Measurements from ENCODE around the gene HDGFL2.

Gene HDGFL2

DNA sequence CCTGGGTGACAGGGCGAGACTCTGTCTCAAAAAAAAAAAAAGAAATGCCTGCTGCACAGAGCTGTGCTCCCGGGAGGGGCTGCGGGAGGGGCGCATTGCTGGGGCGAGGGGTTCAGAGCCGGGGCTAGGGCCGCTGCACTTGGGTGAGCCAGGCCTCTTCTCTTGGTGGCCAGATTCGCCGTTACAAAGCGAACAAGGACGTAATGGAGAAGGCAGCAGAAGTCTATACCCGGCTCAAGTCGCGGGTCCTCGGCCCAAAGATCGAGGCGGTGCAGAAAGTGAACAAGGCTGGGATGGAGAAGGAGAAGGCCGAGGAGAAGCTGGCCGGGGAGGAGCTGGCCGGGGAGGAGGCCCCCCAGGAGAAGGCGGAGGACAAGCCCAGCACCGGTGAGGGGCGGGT is 27.2 kb downstream of the HDGFL2 start:
- Histone ChIP-seq H3K4me1 (ENCODE audit: control insufficient read depth in 1 of 2, insufficient read depth in 2 of 2, low read length in 2 of 2) (no peaks in the 10 kb centered on the region), H3K36me3 (ENCODE audit: control insufficient read depth in 1 of 2, insufficient read depth in 2 of 2, low read length in 2 of 2) (peaks cover 9 to 51% of the 10 kb centered on the region in 2 donors), H3K4me3 (ENCODE audit: low read depth in 1 of 2, low read length in 2 of 2) (no peak overlapping the region), H3K27ac (ENCODE audit: low read depth, low read length) (no peak overlapping the region), H3K27me3 (ENCODE audit: control insufficient read depth in 1 of 2, insufficient read depth in 2 of 2, low read length in 2 of 2) (no peaks in the 10 kb centered on the region), H3K9ac (ENCODE audit: low read depth in 1 of 2, low read length in 2 of 2) (no peak overlapping the region), H3K9me3 (ENCODE audit: control insufficient read depth in 1 of 2, low read length in 2 of 2) (no peaks in the 10 kb centered on the region)

DNA sequence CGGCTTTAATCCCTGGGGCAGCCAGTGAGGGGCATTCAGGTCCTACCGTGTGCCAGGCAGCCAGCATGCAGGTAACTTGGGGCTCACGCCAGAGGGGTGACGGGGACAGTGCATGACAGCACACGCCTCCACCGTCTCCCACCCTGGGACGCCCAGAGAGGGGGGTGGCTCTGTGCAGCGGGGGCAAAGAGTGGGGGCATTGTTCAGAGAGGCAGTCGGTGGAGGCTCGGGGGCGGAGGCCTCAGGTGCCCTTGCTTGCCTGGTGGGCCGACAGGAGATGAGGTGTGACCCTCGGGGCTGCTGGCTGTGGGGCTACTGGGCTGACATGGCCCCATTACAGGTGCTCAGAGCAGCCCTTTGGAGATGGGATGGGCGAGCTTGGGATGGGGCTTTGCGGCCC is 27.8 kb downstream of the HDGFL2 start:
- no peak overlapping the region for H3K27ac ChIP-seq (ENCODE audit: low read depth, low read length)
- H3K27me3 ChIP-seq (ENCODE audit: control insufficient read depth in 1 of 2, insufficient read depth in 2 of 2, low read length in 2 of 2): no peaks in the 10 kb centered on the region
- no peak overlapping the region for H3K9ac ChIP-seq (ENCODE audit: low read depth in 1 of 2, low read length in 2 of 2)
- H3K4me3 ChIP-seq (ENCODE audit: low read depth in 1 of 2, low read length in 2 of 2): no peak overlapping the region
- H3K36me3 ChIP-seq (ENCODE audit: control insufficient read depth in 1 of 2, insufficient read depth in 2 of 2, low read length in 2 of 2): peaks cover 9 to 49% of the 10 kb centered on the region in 2 donors
- no peaks in the 10 kb centered on the region for H3K4me1 ChIP-seq (ENCODE audit: control insufficient read depth in 1 of 2, insufficient read depth in 2 of 2, low read length in 2 of 2)
- H3K9me3 ChIP-seq (ENCODE audit: control insufficient read depth in 1 of 2, low read length in 2 of 2): no peaks in the 10 kb centered on the region

DNA sequence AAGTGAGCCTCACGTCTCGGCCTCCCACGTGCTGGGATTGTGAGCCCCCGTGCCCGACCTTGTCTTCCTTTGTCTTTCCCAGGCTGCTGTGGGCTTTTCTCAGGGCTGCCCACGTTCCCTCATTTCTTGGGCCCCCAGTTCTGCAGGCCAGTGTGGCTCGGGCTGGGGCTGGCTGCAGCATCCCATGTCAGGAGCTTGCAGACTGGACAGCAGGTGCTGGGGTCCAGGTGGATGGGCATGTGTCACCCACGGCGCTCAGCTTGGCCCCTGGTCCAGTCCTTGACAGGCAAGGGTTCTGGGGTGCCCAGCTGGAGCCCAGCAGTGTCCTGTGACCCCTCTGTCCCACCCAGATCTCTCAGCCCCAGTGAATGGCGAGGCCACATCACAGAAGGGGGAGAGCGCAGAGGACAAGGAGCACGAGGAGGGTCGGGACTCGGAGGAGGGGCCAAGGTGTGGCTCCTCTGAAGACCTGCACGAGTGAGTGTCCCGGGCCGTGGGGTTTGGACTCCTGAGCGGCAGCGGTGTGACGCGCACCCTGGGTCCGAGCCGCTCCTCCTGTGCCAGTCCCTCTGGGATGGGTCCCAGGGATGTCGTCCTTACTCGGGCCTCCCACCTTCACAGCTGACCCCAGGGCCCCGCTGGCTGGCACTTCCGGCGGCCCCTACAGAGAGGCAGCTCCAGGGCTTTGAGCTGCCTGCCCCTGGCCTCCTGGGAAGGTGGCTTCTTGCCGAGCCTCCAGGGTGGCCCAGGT is 28.9 kb downstream of the HDGFL2 start:
- Histone ChIP-seq H3K36me3 (ENCODE audit: control insufficient read depth in 1 of 2, insufficient read depth in 2 of 2, low read length in 2 of 2) (peaks cover 13 to 48% of the 10 kb centered on the region in 2 donors), H3K4me3 (ENCODE audit: low read depth in 1 of 2, low read length in 2 of 2) (no peak overlapping the region), H3K27ac (ENCODE audit: low read depth, low read length) (no peak overlapping the region), H3K9ac (ENCODE audit: low read depth in 1 of 2, low read length in 2 of 2) (no peak overlapping the region), H3K27me3 (ENCODE audit: control insufficient read depth in 1 of 2, insufficient read depth in 2 of 2, low read length in 2 of 2) (no peaks in the 10 kb centered on the region), H3K4me1 (ENCODE audit: control insufficient read depth in 1 of 2, insufficient read depth in 2 of 2, low read length in 2 of 2) (no peaks in the 10 kb centered on the region), H3K9me3 (ENCODE audit: control insufficient read depth in 1 of 2, low read length in 2 of 2) (no peaks in the 10 kb centered on the region)

DNA sequence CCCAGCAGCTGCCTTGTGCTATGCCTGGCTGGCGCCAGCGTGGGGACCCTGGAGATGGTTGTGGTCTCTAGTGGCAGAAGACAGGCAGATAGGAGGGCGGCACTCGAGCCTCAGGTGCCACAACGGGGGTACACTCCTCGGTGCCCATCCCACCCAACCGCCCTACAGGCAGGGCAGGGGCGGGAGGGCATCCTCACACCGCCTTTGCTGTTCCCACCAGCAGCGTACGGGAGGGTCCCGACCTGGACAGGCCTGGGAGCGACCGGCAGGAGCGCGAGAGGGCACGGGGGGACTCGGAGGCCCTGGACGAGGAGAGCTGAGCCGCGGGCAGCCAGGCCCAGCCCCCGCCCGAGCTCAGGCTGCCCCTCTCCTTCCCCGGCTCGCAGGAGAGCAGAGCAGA is 29.6 kb downstream of the HDGFL2 start:
- Histone ChIP-seq H3K9ac (ENCODE audit: low read depth in 1 of 2, low read length in 2 of 2) (no peak overlapping the region), H3K4me3 (ENCODE audit: low read depth in 1 of 2, low read length in 2 of 2) (no peak overlapping the region), H3K4me1 (ENCODE audit: control insufficient read depth in 1 of 2, insufficient read depth in 2 of 2, low read length in 2 of 2) (no peaks in the 10 kb centered on the region), H3K27me3 (ENCODE audit: control insufficient read depth in 1 of 2, insufficient read depth in 2 of 2, low read length in 2 of 2) (no peaks in the 10 kb centered on the region), H3K27ac (ENCODE audit: low read depth, low read length) (no peak overlapping the region), H3K36me3 (ENCODE audit: control insufficient read depth in 1 of 2, insufficient read depth in 2 of 2, low read length in 2 of 2) (peaks cover 13 to 42% of the 10 kb centered on the region in 2 donors), H3K9me3 (ENCODE audit: control insufficient read depth in 1 of 2, low read length in 2 of 2) (no peaks in the 10 kb centered on the region)

DNA sequence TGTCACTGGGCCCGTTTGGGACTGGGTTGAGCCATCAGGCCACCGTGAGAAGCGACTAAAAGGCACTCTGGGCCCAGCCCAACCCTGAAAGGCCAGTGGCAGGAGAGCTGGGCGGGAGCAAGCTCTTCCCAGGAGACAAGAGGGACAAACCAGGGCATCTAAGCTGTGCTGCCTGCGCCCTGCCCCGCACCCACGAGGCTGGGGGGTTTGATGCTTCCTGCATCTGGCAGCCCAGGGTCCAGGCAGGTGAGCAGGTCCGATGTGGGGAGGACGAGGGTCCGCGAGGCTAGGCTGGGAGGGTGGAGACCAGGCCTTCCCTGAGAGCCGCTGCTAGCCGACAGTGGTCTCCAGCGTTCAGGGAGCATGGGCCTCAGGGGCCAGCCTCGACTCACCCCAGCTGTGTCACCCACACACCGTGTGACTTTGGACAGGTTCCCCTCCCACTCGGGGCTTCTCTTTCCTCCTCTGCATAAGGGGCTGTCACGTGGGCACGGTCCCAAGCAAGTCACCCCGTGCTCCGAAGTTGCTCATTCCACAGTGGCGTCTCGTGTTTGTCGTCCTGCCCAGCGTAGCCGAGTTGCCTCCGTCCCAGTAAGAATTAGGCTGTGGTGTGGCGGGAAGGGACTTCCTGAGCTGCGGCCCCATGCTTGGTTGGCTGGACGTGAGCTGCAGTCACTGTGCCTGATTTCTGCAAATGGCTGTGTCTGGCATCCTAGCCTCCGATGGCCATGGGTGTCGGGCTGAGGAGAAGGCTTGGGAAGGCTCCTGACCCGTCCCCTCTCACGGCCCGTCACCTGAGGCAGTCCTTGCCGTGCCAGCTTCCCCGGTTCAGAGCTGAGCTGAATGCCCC is 30.4 kb downstream of the HDGFL2 start:
- H3K9me3 ChIP-seq (ENCODE audit: control insufficient read depth in 1 of 2, low read length in 2 of 2): no peaks in the 10 kb centered on the region
- no peaks in the 10 kb centered on the region for H3K27me3 ChIP-seq (ENCODE audit: control insufficient read depth in 1 of 2, insufficient read depth in 2 of 2, low read length in 2 of 2)
- H3K9ac ChIP-seq (ENCODE audit: low read depth in 1 of 2, low read length in 2 of 2): no peak overlapping the region
- no peaks in the 10 kb centered on the region for H3K4me1 ChIP-seq (ENCODE audit: control insufficient read depth in 1 of 2, insufficient read depth in 2 of 2, low read length in 2 of 2)
- H3K27ac ChIP-seq (ENCODE audit: low read depth, low read length): no peak overlapping the region
- peaks cover 13 to 42% of the 10 kb centered on the region in 2 donors for H3K36me3 ChIP-seq (ENCODE audit: control insufficient read depth in 1 of 2, insufficient read depth in 2 of 2, low read length in 2 of 2)
- no peak overlapping the region for H3K4me3 ChIP-seq (ENCODE audit: low read depth in 1 of 2, low read length in 2 of 2)

DNA sequence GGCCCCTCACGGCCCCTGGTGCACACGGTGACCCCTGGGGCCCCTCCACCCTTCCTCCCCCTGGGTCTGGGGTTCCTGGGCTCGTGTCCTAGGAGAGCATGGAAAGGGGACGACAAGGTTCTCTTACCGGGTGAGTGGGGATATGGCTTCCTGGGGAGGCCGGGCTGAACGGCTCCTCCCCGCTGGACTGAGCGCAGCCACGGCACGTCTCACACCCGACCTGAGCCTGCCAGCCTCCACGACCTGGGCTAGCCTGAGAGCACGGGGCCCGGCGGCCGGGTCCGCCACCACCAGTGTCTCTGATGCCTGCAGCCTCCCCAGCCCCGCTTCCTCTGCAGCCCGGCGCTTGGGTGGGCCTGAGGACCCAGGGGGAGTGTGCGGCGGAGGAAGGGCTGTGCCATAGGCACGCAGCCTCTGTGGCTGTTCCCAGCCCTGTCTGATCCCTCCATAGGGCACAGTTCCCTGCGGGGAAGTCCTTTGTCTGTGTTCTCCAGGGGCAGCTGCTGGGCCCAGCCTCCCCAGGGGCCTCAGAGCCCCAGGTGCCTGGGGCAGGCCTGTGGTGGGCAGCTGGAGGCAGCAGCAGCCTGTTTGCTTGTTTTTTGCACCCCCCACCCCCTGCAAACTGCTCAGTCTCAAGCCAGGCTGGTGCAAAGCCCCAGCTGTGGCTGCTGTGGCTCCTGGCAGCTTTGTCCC is 31.2 kb downstream of the HDGFL2 start:
- H3K9me3 ChIP-seq (ENCODE audit: control insufficient read depth in 1 of 2, low read length in 2 of 2): no peaks in the 10 kb centered on the region
- H3K36me3 ChIP-seq (ENCODE audit: control insufficient read depth in 1 of 2, insufficient read depth in 2 of 2, low read length in 2 of 2): peaks cover 9 to 37% of the 10 kb centered on the region in 2 donors
- H3K27me3 ChIP-seq (ENCODE audit: control insufficient read depth in 1 of 2, insufficient read depth in 2 of 2, low read length in 2 of 2): no peaks in the 10 kb centered on the region
- H3K9ac ChIP-seq (ENCODE audit: low read depth in 1 of 2, low read length in 2 of 2): no peak overlapping the region
- H3K4me1 ChIP-seq (ENCODE audit: control insufficient read depth in 1 of 2, insufficient read depth in 2 of 2, low read length in 2 of 2): no peaks in the 10 kb centered on the region
- no peak overlapping the region for H3K4me3 ChIP-seq (ENCODE audit: low read depth in 1 of 2, low read length in 2 of 2)
- H3K27ac ChIP-seq (ENCODE audit: low read depth, low read length): no peak overlapping the region

DNA sequence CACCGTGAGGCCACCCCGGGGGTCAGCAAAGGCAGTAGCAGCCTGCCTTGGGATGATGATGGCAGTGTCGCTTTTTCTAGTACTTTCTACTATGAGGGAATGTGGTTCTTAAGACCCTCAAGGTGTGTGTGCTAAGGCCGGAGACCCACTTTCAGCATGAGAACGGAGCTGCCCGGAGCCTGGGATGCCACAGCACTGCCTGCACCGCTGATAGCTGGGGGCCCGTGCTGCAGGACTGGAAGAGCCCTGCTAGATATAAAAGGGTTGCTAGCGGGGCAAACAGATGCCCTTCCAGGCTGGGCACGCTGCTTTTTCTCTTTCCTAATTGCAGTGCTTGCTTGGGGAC is 31.7 kb downstream of the HDGFL2 start:
- Histone ChIP-seq H3K27me3 (ENCODE audit: control insufficient read depth in 1 of 2, insufficient read depth in 2 of 2, low read length in 2 of 2) (no peaks in the 10 kb centered on the region), H3K9me3 (ENCODE audit: control insufficient read depth in 1 of 2, low read length in 2 of 2) (no peaks in the 10 kb centered on the region), H3K36me3 (ENCODE audit: control insufficient read depth in 1 of 2, insufficient read depth in 2 of 2, low read length in 2 of 2) (peaks cover 4 to 32% of the 10 kb centered on the region in 2 donors), H3K9ac (ENCODE audit: low read depth in 1 of 2, low read length in 2 of 2) (no peak overlapping the region), H3K27ac (ENCODE audit: low read depth, low read length) (no peak overlapping the region), H3K4me1 (ENCODE audit: control insufficient read depth in 1 of 2, insufficient read depth in 2 of 2, low read length in 2 of 2) (no peaks in the 10 kb centered on the region), H3K4me3 (ENCODE audit: low read depth in 1 of 2, low read length in 2 of 2) (no peak overlapping the region)

DNA sequence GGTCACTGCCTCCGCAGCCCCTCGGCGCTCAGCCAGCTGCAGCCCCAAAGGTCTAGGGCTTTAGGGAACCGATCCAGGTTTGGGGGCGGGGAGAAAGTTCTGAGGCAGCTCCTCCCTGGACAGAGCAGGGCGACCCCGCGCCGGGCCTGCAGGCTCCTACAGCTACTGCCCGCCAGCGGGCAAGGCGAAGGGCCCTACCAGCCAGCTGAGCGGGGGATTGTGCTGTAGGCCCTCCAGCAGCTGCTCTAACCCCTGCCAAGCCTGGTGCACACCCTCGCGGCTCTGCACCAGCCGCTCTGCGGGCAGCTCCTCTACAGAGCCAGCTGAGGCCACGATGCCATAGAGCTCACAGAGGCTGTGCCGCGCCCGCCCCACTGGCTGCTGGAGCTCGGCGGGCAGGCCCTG is 32.2 kb downstream of the HDGFL2 start:
- Histone ChIP-seq H3K27ac (ENCODE audit: low read depth, low read length) (no peak overlapping the region), H3K9ac (ENCODE audit: low read depth in 1 of 2, low read length in 2 of 2) (no peak overlapping the region), H3K27me3 (ENCODE audit: control insufficient read depth in 1 of 2, insufficient read depth in 2 of 2, low read length in 2 of 2) (no peaks in the 10 kb centered on the region), H3K4me1 (ENCODE audit: control insufficient read depth in 1 of 2, insufficient read depth in 2 of 2, low read length in 2 of 2) (no peaks in the 10 kb centered on the region), H3K36me3 (ENCODE audit: control insufficient read depth in 1 of 2, insufficient read depth in 2 of 2, low read length in 2 of 2) (peaks cover 4 to 31% of the 10 kb centered on the region in 2 donors), H3K4me3 (ENCODE audit: low read depth in 1 of 2, low read length in 2 of 2) (no peak overlapping the region), H3K9me3 (ENCODE audit: control insufficient read depth in 1 of 2, low read length in 2 of 2) (no peaks in the 10 kb centered on the region)

DNA sequence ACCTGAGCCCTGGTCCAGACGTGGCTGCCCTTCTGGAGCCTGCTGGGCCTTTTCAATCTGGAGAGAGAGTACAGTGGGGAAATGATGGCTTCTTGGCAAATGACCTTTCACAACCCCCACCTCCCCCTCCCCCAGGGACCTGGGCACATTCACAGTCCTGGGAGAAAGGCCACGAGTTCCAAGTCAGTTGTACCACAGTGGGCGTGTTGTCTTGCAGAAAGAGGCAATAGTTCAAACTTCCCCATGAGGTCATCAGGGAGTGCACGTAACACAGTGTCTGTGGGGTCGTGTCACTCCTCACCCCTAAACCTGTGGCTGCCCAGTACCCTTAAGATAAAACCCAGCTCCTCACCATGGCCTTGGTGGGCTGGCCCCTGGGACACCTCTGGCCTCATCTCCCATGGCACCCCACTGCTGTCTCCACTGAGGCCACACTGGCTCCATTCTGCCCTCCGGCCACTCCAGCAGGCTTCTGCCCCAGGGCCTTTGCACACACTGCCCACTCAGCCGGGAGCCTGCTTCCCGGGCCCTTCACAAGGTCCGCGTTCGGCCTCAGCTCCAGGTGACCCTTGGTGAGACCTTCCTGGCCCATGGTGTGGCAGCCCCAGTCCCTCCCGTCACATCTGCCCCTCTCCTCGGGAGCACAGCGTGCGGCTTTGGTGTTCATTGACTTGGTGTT is 32.9 kb downstream of the HDGFL2 start:
- Histone ChIP-seq H3K4me3 (ENCODE audit: low read depth in 1 of 2, low read length in 2 of 2) (no peak overlapping the region), H3K27ac (ENCODE audit: low read depth, low read length) (no peak overlapping the region), H3K36me3 (ENCODE audit: control insufficient read depth in 1 of 2, insufficient read depth in 2 of 2, low read length in 2 of 2) (peaks cover 4 to 31% of the 10 kb centered on the region in 2 donors), H3K9ac (ENCODE audit: low read depth in 1 of 2, low read length in 2 of 2) (no peak overlapping the region), H3K4me1 (ENCODE audit: control insufficient read depth in 1 of 2, insufficient read depth in 2 of 2, low read length in 2 of 2) (no peaks in the 10 kb centered on the region), H3K27me3 (ENCODE audit: control insufficient read depth in 1 of 2, insufficient read depth in 2 of 2, low read length in 2 of 2) (no peaks in the 10 kb centered on the region), H3K9me3 (ENCODE audit: control insufficient read depth in 1 of 2, low read length in 2 of 2) (no peaks in the 10 kb centered on the region)

All from duodenal mucosa (tissue), 2 donors.